Pancreas (tissue), 10 donors: ENCODE measurements around the gene HSD17B13. TPM values are rescaled to one million over a fixed set of nuclear protein-coding genes. Genes with fewer than 3 reads are reported as not detected.
A peak's percentile ranks its signal among the peaks of the same experiment; 100 is the strongest.
"Not testable (repeated sequence)": the region's sequence is repeated elsewhere in the genome, so short reads cannot be mapped to it uniquely, and the experiment has no call there.

Source experiments
- ATAC-seq, 4 donors: fragments of 200-7000 bp; cut with Tn5 transposase; one replicate each; pipeline versions ENCODE4 v1.8.0 to v1.9.1; 2020; ENCODE audit warnings: mild to moderate bottlenecking in 4 of 4, moderate library complexity in 4 of 4
- DNase-seq, 6 donors: peaks; one replicate each; pipeline ENCODE4 v3.0.0-alpha.2; 2020
- FAIRE-seq: peaks from 2 replicates; lab custom pipeline; 2012; peaks lifted over from hg19 to GRCh38; lab: Jason Lieb, UNC
- H3K27ac ChIP-seq, 4 donors: fragments of 200-600 bp; sonication (generic); 1 replicate in 3 of 4; 2 replicates in 1 of 4; pipeline versions ENCODE4 v1.5.0 to v1.8.0; 2020
- H3K27me3 ChIP-seq, 4 donors: fragments of 200-600 bp; one replicate each; pipeline ENCODE4 v1.8.0; 2021
- H3K36me3 ChIP-seq, 3 donors: fragments of 200-600 bp; sonication (generic) in 1 of 3; one replicate each; pipeline versions ENCODE4 v1.5.0 to v1.8.0; 2020 to 2021
- H3K4me1 ChIP-seq, 3 donors: fragments of 200-600 bp; one replicate each; pipeline ENCODE4 v1.8.0; 2021
- H3K4me3 ChIP-seq, 4 donors: fragments of 200-600 bp; sonication (generic) in 2 of 4; one replicate each; pipeline versions ENCODE4 v1.5.0 to v1.8.0; 2020 to 2021
- H3K9me3 ChIP-seq, 4 donors: fragments of 200-600 bp; one replicate each; pipeline ENCODE4 v1.8.0; 2021
- WGBS, 2 donors: extraction: QIAGEN DNeasy Blood & Tissue Kit; methylation state at CpG; one replicate each; pipeline ENCODE4 v1.1.7; 2013; 5-methylcytosine and 5-hydroxymethylcytosine counted together
- intact Hi-C, 3 donors: fragments of 100-400 bp; cut with DNase I; formaldehyde crosslinking; loops; one replicate each; pipeline versions ENCODE4 v1.11.1 to v1.14.2; 2022
- polyA plus RNA-seq, 2 donors: library from polyadenylated mRNA; stranded (reverse); fragments of 200-250 nt; gene quantifications; one replicate each; pipeline ENCODE4 v1.2.3, GENCODE V29; 2013
- total RNA-seq, 6 donors: library from RNA; stranded (reverse); fragmentation: NEBNext Ultra II Directional in 4 of 6; extraction: Animal tissue kit (Norgen Biotek cat#: 25700) in 4 of 6; gene quantifications; one replicate each; pipeline versions ENCODE4 v1.2.1 to v1.2.4, GENCODE V29; 2021 to 2023
- TF ChIP-seq, protein P1 (sequence below), 4 donors: fragments of 200-600 bp; sonication (generic) in 3 of 4; IDR thresholded peaks; one replicate each; pipeline versions ENCODE4 v1.5.0 to v1.8.0; 2021; ENCODE audit warnings: antibody characterized with exemption in 4 of 4
- donor health status: healthy with polysubstance abuse.
- donor health status: DM: no; HTN: no; CAD: no; lungs with moderate emphysema.
- donor health status: DM: no; HTN: no; CAD: no.
- donor health status: control.
- donor health status: control.
- donor health status: Bipolar disorder and iron deficiency.
- donor health status: DM: yes; HTN: yes; CAD: no.
- donor health status: DM: no; HTN: no; CAD: no.
- donor health status: DM: no; HTN: no; CAD: no.
- donor health status: DM: yes; HTN: yes; CAD: no.

HSD17B13 gene
- total and polyA plus RNA-seq, 8 donors = 0.24 to 2.7 (median 0.71) TPM

DNA sequence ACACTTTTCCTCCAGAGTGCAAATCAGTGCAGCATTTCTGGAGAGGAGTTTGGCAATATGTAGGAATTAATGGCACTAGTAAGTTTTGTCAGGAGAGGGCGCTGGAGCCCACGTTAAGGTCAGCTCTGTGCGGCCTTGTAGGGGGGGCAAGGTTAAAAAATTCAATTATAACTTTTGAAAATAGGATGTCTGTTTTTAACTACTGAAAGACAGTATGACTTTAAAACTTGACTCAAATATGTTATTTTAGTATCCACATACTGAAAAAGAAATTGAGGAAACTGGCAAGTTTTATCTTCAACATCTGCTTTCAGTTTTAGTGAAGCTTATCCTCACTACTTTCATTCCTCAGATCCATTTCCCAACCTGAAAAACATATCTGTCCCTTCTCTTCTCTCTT is 30.9 kb upstream of the HSD17B13 start:
- peak in 4 of 6 donors; percentile 38 to 59 (median 42) for DNase-seq
- TF ChIP-seq, protein P1, sequence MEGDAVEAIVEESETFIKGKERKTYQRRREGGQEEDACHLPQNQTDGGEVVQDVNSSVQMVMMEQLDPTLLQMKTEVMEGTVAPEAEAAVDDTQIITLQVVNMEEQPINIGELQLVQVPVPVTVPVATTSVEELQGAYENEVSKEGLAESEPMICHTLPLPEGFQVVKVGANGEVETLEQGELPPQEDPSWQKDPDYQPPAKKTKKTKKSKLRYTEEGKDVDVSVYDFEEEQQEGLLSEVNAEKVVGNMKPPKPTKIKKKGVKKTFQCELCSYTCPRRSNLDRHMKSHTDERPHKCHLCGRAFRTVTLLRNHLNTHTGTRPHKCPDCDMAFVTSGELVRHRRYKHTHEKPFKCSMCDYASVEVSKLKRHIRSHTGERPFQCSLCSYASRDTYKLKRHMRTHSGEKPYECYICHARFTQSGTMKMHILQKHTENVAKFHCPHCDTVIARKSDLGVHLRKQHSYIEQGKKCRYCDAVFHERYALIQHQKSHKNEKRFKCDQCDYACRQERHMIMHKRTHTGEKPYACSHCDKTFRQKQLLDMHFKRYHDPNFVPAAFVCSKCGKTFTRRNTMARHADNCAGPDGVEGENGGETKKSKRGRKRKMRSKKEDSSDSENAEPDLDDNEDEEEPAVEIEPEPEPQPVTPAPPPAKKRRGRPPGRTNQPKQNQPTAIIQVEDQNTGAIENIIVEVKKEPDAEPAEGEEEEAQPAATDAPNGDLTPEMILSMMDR (IDR thresholded peaks at IDR 0.05) = peak; percentile 9 to 39 (median 30)
- WGBS, 2 donors = 14 to 16% methylated on average over 3 of the region's 3 CpGs
- peak; percentile 83 to 89 (median 86) for ATAC-seq
- H3K4me3 ChIP-seq = no peak overlapping the region
- intact Hi-C loops = no loop called here
- H3K36me3 ChIP-seq = no peaks in the 10 kb centered on the region
- H3K9me3 ChIP-seq = no peaks in the 10 kb centered on the region
- peaks cover 11 to 29% (median 25%) of the 10 kb centered on the region in 3 donors for H3K4me1 ChIP-seq
- H3K27ac ChIP-seq = peak overlapping the region in 2 of 4 donors; percentile 51 to 70
- no peaks in the 10 kb centered on the region for H3K27me3 ChIP-seq
- no peak for FAIRE-seq

DNA sequence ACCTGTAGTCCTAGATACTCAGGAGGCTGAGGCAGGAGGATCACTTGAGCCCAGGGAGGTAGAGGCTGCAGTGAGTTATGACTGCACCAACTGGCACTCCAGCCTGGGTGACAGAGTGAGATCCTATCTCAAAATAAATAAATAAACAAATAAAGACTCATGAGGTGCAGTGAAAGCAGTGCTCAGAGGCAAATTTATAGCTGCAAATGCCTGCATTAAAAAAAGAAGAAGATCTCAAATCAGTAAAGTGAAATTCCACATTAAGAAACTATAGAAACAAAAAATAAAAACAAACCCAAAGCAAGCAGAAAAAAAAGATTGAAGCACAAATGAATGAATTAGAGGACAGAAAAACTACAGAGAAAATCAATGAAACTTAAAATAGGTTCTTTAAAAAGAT is 22.5 kb upstream of the HSD17B13 start:
- DNase-seq (no peak), FAIRE-seq (no peak), ATAC-seq (no peak)
- Histone ChIP-seq H3K4me3 (no peak overlapping the region), H3K36me3 (no peaks in the 10 kb centered on the region), H3K9me3 (no peaks in the 10 kb centered on the region), H3K27me3 (no peaks in the 10 kb centered on the region), H3K4me1 (peaks cover 7 to 14% (median 8%) of the 10 kb centered on the region in 3 donors), H3K27ac (no peak overlapping the region)
- TF ChIP-seq, protein P1 (IDR thresholded peaks at IDR 0.05) = no peak
- intact Hi-C loops = no loop called here

DNA sequence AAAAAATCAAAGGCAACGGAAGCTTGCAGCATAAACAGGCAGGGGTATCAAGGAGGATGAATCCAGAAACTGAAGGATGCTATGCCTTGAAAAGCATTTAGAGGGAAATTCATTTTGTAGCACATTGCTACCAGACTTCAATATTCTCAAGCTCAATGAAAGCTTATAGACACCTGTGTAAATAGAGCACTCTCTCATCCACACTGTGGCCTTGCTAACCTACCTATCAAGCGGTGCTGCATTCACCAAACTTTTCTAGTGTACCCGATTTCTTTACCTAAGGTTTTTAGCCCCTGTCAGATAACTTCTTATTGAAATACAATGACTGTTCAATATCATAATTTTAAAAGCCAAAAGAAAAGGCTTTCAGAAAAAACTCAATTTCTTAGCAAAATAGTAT is 20.2 kb upstream of the HSD17B13 start:
- DNase-seq (peak in 3 of 6 donors; percentile 40 to 49 (median 47)), FAIRE-seq (no peak), ATAC-seq (peak; percentile 94 to 96 (median 95))
- Histone ChIP-seq H3K9me3 (no peaks in the 10 kb centered on the region), H3K27ac (peak overlapping the region; percentile 36 to 79 (median 50)), H3K27me3 (no peaks in the 10 kb centered on the region), H3K4me1 (peaks cover 7 to 14% (median 8%) of the 10 kb centered on the region in 3 donors), H3K4me3 (no peak overlapping the region), H3K36me3 (peaks cover 0 to 7% (median 0%) of the 10 kb centered on the region in 3 donors)
- WGBS, 2 donors = 39 to 42% methylated on average over 3 of the region's 3 CpGs
- intact Hi-C loops = no loop called here
- TF ChIP-seq, protein P1 (IDR thresholded peaks at IDR 0.05) = no peak

DNA sequence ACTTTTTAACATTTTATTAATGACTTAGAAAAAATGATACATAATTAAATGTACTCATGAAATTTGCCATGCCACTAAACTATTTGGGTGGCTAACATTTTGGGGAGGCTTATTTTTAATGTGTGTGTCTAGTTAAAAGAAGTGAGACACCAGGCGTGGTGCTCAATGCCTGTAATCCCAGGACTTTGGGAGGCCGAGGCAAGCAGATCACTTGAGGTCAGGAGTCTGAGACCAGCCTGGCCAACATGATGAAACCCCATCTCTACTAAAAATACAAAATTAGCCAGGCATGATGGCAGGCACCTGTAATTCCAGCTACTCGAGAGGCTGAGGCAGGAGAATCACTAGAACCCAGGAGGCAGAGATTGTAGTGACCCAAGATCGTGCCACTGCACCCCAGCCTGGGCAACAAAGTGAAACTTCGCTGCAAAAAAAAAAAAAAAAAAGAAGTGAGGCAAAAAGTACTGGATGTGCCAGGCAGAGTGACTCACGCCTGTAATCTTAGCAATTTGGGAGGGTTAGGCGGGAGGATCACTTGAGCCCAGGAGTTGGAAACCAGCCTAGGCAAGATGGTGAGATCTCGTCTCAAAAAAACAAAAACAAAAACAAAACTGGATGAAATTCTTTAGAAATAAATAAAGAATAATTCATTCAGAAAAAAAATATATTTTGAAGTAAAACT is 19.4 kb upstream of the HSD17B13 start:
- H3K27me3 ChIP-seq, intact Hi-C loops, H3K36me3 ChIP-seq, H3K9me3 ChIP-seq, H3K4me3 ChIP-seq: not testable (repeated sequence)
- H3K27ac ChIP-seq = peak overlapping the region; percentile 36 to 79 (median 50)
- peak; percentile 5 for FAIRE-seq
- 50 to 51% methylated on average over 8 of the region's 8 CpGs for WGBS, 2 donors
- peak in 4 of 6 donors; percentile 41 to 72 (median 48) for DNase-seq
- ATAC-seq = peak; percentile 79 to 91 (median 87)
- peaks cover 7 to 14% (median 8%) of the 10 kb centered on the region in 3 donors for H3K4me1 ChIP-seq

DNA sequence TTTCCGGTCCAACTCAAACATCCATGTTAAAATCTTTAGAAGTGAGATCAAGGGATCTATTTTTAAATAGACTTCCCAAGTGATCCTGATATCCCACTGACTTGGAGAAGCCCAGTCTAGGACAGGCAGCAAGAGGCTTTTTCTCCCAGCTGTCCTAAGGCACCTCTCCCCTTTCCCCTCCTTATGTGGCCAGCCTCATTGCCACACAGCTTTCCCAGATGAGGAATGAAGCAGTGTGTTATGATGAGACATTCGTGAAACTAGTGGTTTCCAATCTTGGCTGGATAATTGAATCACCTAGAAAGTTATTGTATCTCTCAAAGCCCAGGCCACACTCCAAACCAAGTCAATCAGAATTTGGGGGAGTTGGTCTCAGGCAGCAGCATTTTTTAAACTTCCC is 16.8 kb upstream of the HSD17B13 start:
- Histone ChIP-seq H3K36me3 (peaks cover 0 to 7% (median 0%) of the 10 kb centered on the region in 3 donors), H3K4me1 (peaks cover 7 to 14% (median 8%) of the 10 kb centered on the region in 3 donors), H3K27ac (no peak overlapping the region), H3K27me3 (no peaks in the 10 kb centered on the region), H3K9me3 (no peaks in the 10 kb centered on the region), H3K4me3 (no peak overlapping the region)
- TF ChIP-seq, protein P1 (IDR thresholded peaks at IDR 0.05) = no peak
- FAIRE-seq = no peak
- intact Hi-C loops = no loop called here
- no peak for ATAC-seq
- DNase-seq = no peak
- 84 to 89% methylated on average over 2 of the region's 2 CpGs for WGBS, 2 donors
